ENCODE data around the gene OGT. TPM values are rescaled to one million over a fixed set of nuclear protein-coding genes. Genes with fewer than 3 reads are reported as not detected.

Gene OGT
- total and polyA plus RNA-seq, 10 of the 15 experiments (the other 5 are each of a cell fraction or from before 2014, with no cell fraction given) = 38.2 to 671 (median 107) TPM

DNA sequence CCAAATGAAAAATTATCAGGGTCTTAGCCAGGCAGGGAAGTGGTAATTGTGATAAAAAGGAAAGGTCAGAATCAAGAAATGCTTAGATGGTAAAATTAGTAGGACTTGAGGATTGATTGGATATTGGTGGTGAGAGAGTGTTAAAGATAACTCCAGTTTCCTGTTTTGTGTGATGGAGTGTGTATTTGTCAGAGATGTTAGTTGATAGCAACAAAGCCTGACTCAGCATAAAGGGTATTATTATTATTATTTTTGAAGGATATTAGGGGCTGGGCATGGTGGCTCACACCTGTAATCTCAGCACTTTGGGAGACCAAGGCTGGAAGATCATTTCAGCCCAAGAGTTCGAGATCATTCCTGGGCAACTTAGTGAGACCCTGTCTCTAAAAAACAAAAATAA is 23.6 kb upstream of the OGT start (continued):
- TF ChIP-seq SRF (IDR thresholded peaks at IDR 0.05; ENCODE audit: low read depth in 2 of 2, low read length in 2 of 2) (no peak), IKZF2 (IDR thresholded peaks at IDR 0.05) (no peak), IKZF1 (conservative IDR thresholded peaks at IDR 0.05) (no peak), ZNF207 (IDR thresholded peaks at IDR 0.05; ENCODE audit: borderline replicate concordance) (no peak), MYB (IDR thresholded peaks at IDR 0.05; ENCODE audit: borderline replicate concordance, low read depth, low read length) (no peak)
- TF ChIP-seq, protein P1, sequence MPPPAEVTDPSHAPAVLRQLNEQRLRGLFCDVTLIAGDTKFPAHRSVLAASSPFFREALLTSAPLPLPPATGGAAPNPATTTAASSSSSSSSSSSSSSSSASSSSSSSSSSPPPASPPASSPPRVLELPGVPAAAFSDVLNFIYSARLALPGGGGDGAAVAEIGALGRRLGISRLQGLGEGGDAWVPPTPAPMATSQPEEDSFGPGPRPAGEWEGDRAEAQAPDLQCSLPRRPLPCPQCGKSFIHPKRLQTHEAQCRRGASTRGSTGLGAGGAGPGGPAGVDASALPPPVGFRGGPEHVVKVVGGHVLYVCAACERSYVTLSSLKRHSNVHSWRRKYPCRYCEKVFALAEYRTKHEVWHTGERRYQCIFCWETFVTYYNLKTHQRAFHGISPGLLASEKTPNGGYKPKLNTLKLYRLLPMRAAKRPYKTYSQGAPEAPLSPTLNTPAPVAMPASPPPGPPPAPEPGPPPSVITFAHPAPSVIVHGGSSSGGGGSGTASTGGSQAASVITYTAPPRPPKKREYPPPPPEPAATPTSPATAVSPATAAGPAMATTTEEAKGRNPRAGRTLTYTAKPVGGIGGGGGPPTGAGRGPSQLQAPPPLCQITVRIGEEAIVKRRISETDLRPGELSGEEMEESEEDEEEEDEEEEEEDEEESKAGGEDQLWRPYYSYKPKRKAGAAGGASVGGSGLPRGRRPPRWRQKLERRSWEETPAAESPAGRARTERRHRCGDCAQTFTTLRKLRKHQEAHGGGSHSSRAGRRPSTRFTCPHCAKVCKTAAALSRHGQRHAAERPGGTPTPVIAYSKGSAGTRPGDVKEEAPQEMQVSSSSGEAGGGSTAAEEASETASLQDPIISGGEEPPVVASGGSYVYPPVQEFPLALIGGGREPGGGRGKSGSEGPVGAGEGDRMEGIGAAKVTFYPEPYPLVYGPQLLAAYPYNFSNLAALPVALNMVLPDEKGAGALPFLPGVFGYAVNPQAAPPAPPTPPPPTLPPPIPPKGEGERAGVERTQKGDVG (CRISPR knock-in tag; IDR thresholded peaks at IDR 0.05) = no peak
- TF ChIP-seq, protein P2, sequence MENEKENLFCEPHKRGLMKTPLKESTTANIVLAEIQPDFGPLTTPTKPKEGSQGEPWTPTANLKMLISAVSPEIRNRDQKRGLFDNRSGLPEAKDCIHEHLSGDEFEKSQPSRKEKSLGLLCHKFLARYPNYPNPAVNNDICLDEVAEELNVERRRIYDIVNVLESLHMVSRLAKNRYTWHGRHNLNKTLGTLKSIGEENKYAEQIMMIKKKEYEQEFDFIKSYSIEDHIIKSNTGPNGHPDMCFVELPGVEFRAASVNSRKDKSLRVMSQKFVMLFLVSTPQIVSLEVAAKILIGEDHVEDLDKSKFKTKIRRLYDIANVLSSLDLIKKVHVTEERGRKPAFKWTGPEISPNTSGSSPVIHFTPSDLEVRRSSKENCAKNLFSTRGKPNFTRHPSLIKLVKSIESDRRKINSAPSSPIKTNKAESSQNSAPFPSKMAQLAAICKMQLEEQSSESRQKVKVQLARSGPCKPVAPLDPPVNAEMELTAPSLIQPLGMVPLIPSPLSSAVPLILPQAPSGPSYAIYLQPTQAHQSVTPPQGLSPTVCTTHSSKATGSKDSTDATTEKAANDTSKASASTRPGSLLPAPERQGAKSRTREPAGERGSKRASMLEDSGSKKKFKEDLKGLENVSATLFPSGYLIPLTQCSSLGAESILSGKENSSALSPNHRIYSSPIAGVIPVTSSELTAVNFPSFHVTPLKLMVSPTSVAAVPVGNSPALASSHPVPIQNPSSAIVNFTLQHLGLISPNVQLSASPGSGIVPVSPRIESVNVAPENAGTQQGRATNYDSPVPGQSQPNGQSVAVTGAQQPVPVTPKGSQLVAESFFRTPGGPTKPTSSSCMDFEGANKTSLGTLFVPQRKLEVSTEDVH (IDR thresholded peaks at IDR 0.05; ENCODE audit: low read depth, partially characterized antibody) = no peak

Measured in GM12878 (cell line).